HG03469 (cell line): ENCODE results near the gene STARD13.

ENCODE experiments used
- ATAC-seq: cut with Tn5 transposase; IDR thresholded peaks from one replicate; pipeline ENCODE4 v1.9.1; 2021; ENCODE audit warnings: mild to moderate bottlenecking, moderate library complexity, moderate number of reproducible peaks; ENCODE audit not compliant: unreplicated experiment

The STARD13 gene

GRCh38 chr13:33101835-33102234 lies 183.7 kb downstream of the STARD13 start:
- no peak for ATAC-seq

GRCh38 chr13:33100886-33101285 lies 184.7 kb downstream of the STARD13 start:
- ATAC-seq: no peak

- no peak for ATAC-seq
Measured at GRCh38 chr13:33099860-33100259, 185.7 kb downstream of the STARD13 start.

GRCh38 chr13:33096886-33097605 lies 188.5 kb downstream of the STARD13 start:
- ATAC-seq: no peak

GRCh38 chr13:33092073-33092987 lies 193.2 kb downstream of the STARD13 start:
- no peak for ATAC-seq

- ATAC-seq: no peak
Measured at GRCh38 chr13:33091415-33091774, 194.2 kb downstream of the STARD13 start.

GRCh38 chr13:33090755-33091414 lies 194.7 kb downstream of the STARD13 start:
- no peak for ATAC-seq

- no peak for ATAC-seq
Measured at GRCh38 chr13:33089311-33089710, 196.2 kb downstream of the STARD13 start.

- ATAC-seq: no peak
Measured at GRCh38 chr13:33087790-33088189, 197.8 kb downstream of the STARD13 start.

GRCh38 chr13:33087091-33087490 lies 198.5 kb downstream of the STARD13 start:
- no peak for ATAC-seq

GRCh38 chr13:33083054-33083453 lies 202.5 kb downstream of the STARD13 start:
- ATAC-seq: no peak

GRCh38 chr13:33081666-33082065 lies 203.9 kb downstream of the STARD13 start:
- ATAC-seq: no peak

GRCh38 chr13:33080972-33081590 lies 204.5 kb downstream of the STARD13 start:
- ATAC-seq: no peak

- no peak for ATAC-seq
Measured at GRCh38 chr13:33079960-33080359, 205.6 kb downstream of the STARD13 start.

GRCh38 chr13:33078263-33078662 lies 207.3 kb downstream of the STARD13 start:
- ATAC-seq: no peak

- no peak for ATAC-seq
Measured at GRCh38 chr13:33076001-33076992, 209.3 kb downstream of the STARD13 start.

- ATAC-seq: no peak
Measured at GRCh38 chr13:33073338-33073737, 212.2 kb downstream of the STARD13 start.

GRCh38 chr13:33072759-33073158 lies 212.8 kb downstream of the STARD13 start:
- ATAC-seq: no peak

- ATAC-seq: no peak
Measured at GRCh38 chr13:33072282-33072681, 213.3 kb downstream of the STARD13 start.

GRCh38 chr13:33070713-33071112 lies 214.8 kb downstream of the STARD13 start:
- ATAC-seq: no peak
